Stimulated activated CD4-positive, alpha-beta T cell treated with anti-CD3 and anti-CD28 coated beads, Interleukin-1b, Interleukin-23, amount 100 ng/mL, for 48 hours (primary cell): Measurements from ENCODE around the gene GPR68.
"Not testable (repeated sequence)": the region's sequence is repeated elsewhere in the genome, so short reads cannot be mapped to it uniquely, and the experiment has no call there.

Experiments used
- DNase-seq: peaks from one replicate; pipeline ENCODE4 v3.0.0-alpha.2; 2020

The GPR68 gene

GRCh38 chr14:91272341-91273272, 28.1 kb upstream of the GPR68 start:
- no peak for DNase-seq

DNA sequence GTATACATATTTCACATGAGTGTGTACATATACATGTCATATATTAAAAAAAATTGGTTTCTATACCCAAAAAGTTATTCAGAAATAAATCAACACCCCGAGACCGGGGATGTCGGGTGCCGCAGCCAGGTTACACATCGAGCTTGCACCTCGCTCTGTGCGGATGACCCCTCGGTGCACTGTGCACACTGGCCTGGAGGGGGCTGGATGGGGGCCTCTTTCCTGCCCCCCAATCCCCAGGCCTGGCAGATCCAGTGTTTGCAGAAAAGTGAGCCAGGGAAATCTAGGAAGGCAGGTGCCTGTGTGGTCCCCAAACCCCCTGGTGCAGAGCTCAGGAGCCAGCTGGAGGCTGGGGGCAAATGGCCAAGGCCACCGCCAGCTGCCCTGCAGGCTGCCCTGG, 27.1 kb upstream of the GPR68 start:
- no peak for DNase-seq

- DNase-seq, result no peak
These were observed 26.1 kb upstream of the GPR68 start for GRCh38 chr14:91270619-91271018.

GRCh38 chr14:91270188-91270587, 25.7 kb upstream of the GPR68 start:
- DNase-seq, result no peak

GRCh38 chr14:91269076-91269991, 24.8 kb upstream of the GPR68 start:
- no peak for DNase-seq

- no peak for DNase-seq
These were observed 23.5 kb upstream of the GPR68 start for GRCh38 chr14:91267965-91268437.

DNA sequence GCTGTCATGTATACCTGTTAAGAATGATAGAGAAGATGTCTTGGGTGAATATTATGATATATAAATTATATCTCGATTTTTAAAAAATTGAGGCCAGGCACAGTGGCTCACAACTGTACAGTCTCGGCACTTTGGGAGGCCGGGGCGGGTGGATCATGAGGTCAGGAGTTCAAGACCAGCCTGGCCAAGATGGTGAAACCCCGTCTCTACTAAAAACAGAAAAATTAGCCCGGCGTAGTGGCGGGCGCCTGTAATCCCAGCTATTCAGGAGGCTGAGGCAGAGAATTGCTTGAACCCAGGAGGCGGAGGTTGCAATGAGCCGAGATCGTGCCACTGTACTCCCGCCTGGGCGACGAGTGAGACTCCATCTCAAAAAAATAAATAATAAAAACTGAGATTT, 21.8 kb upstream of the GPR68 start:
- DNase-seq, result not testable (repeated sequence)

DNA sequence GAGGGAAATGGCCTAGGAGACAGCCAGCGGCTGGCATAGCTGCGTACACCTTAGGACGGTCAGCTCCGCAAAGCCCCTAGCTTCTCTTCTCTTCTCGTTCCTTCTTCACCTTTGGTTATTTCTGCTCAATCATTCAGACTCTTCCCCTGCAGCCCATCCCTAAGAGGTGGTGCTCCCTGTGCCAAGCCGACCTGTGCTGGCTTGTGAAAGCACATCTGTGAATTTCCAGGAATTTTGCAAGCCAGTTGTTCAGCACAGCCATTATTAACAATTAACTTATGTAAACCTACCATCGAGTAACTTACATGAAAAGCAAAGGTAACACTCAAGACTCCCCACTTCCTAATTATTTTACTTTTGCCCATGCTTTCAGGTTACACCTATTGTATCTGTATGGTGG, 20.9 kb upstream of the GPR68 start:
- DNase-seq, result no peak

DNA sequence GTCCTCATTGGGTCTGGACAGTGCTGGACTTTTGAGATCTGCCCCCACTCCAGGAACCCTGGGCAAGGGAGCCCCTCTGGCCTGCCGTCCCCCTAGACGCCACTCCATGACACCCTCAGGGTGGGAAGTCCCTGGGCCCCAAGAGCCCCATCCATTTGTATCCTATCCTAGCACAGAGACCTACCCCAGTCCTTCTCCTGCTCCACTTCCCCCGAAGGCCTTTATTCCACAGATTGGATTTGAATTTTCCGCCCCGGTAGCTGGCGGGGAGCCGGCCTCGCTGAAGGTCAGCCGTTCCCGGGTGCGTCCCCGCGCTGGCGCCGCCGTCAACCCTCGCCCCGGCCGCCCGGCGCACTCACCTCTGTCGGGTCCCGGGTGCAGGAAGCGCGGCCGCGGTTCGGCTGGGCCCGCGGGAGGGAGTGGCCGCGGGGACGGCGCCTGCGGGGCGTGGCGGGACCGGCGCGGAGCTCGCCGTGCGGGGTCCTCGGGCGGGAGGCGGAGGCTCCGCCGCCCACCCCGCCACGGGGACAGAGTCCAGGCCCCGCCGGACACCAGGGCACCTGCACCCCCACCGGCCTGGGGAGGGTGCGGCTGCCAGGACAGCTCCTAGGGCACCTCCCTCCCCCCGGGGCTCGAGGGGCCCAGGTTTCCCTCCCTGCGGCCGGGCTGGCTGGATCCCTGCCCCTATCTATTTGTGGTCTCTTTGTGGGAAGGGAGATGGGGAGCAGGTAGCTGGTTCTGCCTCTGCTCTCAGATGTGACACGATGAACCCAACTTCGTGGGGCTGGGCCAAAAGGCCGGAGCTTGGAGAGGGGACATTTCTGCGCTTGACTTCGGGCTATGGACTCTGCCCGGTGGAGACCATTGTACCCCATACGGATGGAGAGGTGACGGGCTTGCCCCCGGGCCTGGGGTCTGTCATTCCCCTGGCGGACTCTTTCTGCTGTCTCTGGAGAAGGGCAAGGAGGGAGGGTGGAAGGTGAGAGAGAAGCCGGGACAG, 19.9 kb upstream of the GPR68 start:
- no peak for DNase-seq

DNA sequence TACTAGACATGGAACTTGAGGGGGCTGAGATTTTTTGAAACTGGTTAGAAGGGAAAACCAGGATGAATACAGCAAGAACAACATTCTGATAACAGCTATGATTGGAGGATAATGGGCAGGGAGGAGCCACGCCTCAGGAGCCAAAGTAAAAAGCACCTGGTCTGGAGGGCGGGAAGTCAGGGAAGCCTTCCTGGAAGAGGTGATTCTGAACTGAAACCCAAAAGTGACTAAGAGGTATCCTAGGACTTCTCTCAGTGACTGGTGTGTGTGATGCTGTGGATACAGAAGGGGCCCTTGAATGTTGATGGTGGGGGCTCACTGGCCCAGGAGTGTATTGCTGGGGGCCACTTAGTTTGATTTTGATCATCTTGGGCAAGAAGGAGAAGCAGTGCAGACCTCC, 18.8 kb upstream of the GPR68 start:
- no peak for DNase-seq

DNA sequence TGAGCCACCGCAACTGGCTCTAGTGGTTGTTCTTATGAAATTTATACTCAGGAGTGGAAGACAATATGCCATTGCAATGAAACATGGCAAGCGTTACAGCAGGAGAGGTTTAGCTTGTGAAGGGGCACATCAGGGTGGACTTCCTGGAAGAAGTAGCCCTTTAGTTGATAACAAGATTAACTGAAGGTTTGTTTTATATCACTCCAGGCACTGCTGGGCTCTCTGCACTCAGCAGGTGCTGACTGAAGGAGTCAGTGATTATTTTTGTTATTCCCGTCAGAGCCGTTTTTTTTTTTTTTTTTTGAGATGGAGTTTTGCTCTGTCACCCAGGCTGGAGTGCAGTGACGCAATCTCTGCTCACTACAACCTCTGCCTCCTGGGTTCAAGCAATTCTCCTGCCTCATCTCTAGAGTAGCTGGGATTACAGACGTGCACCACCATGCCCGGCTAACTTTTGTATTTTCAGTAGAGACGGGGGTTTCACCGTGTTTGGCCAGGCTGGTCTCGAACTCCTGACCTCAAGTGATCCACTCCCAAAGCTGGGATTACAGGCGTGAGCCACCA, 17.6 kb upstream of the GPR68 start:
- no peak for DNase-seq

GRCh38 chr14:91261115-91261514, 16.6 kb upstream of the GPR68 start:
- peak; percentile 57 for DNase-seq

GRCh38 chr14:91258876-91259275, 14.4 kb upstream of the GPR68 start:
- no peak for DNase-seq

DNA sequence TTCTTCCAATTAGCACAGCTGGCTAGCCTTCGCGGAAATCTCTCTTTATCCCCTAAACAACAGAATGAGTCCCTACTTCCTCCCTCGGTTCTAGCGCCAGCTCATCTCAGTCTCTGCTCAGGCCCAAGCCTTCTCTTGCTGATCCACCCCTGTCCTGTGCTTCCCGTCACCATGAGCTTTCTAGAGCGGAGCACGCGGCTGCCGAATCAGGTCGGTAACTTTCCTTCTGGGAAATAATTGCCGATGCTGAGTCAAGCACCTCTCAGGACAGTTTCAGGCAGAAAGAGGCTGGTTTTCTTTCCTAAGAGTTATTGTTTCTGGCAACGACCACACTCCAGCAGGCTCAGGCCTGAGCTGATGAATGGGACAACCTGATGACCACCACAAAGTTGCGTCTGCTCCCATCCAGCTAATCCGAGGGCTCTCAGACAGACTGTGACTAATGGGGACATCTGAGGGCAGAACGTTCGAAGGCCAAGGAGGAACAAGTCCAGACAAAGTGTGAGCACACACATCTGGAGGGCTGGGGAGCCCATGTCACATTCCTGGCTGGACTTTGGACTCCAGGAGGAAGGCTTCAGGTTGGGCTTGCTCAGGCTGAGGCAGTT, 13.6 kb upstream of the GPR68 start:
- no peak for DNase-seq

- no peak for DNase-seq
These were observed 13.0 kb upstream of the GPR68 start for GRCh38 chr14:91257328-91258010.

GRCh38 chr14:91256661-91257060, 12.2 kb upstream of the GPR68 start:
- no peak for DNase-seq

DNA sequence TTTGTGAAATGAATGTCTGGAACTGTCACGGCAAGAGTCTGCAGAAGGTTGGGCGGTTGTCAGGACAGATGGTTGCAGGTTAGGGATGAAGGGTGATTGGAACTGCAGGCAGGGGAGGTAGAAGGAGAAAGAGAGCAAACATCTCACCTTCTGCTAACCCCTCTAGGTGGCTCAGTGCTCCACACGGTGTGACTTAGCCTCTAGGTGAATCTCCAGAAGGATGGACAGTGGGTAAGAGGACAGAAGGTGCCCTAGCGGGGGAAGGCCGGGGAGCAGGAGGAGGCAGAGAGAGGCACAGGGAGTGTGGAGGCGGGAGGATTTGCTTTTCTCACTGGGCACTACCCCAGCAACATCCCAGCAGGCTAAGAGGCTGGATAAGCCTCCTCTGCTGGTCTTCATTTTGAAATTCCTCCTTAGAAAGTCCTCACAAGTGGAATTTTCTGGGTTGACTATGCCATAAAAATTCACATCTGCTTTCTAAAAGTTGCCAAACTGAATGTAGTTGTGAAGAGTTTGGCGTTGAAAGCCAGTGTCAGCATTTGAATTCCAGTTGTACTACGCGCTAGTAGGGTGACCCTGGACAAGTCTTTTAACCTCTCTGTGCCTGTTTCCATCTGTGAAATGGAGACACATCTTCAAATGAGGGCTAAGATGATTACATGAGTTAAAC, 10.7 kb upstream of the GPR68 start:
- no peak for DNase-seq

- no peak for DNase-seq
These were observed 10.0 kb upstream of the GPR68 start for GRCh38 chr14:91254461-91254860.

DNA sequence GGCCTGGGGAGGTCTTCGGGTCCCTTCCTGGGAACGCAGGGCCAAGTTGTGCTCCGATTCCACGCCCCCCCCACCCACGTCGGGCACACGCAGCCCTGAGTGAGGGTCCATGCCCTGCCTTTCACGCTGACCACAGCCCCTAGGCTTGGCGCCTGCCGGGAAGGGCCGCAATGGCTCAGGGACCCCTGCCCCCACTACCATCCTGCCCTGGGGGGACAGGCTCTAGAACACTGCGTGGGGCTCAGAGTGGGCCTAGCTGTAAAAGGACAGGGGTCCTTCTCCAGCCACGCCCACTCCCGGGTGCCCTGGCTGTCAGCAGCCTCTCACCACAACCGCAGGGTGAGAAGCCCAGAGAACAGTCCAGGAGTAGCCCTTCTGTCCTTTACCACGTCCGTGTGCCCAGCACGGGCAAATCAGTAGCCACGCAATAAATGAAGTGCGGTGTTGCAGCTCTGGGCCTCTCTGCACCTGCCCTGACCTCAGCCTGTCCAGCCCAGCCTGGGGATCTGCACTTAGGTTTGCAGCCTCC, 9.4 kb upstream of the GPR68 start:
- DNase-seq, result no peak
